SIG-M5 treated with dmso at 0.1 percent for 504 hours (cell line): ENCODE data around the gene TENT4A.

ENCODE experiments used
- DNase-seq: peaks from one replicate; lab custom pipeline; 2025; ENCODE audit not compliant: unreplicated experiment; lab: John Stamatoyannopoulos, UW

The TENT4A gene

DNA sequence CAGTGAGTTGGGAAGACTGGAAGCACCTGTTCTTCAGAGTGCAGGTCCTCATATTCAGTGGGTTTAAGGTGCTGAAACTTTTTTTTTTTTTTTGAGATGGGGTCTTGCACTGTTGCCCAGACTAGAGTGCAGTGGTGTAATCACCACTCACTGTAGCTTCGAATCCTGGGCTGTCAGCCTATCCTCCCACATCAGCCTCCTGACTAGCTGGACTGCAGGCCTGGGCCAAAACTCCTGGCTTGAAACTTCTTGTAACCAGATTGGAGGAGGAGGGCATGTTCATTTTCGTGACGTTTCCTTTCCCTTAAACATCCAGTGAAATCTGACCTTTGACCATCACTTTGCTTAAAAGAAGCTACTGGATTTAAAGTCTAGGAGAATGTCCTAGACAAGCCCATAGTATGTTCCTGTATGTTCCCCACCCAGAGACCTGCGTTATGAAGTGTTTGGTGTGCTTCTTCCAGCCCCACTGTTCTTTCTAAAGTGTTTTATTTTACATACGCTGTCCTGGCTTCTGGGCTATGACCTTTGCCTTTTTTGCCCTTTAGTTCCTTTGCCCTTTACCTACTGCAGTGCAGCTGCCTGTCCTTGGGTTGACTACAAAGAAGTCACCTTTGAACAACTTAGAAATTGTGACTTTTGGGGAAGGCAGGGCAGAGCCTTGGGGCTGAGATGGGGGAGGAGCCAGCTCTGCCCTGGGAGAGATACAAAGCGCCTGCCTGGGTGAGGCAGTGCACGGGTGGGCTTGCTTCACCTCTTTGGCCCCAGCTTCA lies 18.4 kb downstream of the TENT4A start:
- DNase-seq: no peak

DNA sequence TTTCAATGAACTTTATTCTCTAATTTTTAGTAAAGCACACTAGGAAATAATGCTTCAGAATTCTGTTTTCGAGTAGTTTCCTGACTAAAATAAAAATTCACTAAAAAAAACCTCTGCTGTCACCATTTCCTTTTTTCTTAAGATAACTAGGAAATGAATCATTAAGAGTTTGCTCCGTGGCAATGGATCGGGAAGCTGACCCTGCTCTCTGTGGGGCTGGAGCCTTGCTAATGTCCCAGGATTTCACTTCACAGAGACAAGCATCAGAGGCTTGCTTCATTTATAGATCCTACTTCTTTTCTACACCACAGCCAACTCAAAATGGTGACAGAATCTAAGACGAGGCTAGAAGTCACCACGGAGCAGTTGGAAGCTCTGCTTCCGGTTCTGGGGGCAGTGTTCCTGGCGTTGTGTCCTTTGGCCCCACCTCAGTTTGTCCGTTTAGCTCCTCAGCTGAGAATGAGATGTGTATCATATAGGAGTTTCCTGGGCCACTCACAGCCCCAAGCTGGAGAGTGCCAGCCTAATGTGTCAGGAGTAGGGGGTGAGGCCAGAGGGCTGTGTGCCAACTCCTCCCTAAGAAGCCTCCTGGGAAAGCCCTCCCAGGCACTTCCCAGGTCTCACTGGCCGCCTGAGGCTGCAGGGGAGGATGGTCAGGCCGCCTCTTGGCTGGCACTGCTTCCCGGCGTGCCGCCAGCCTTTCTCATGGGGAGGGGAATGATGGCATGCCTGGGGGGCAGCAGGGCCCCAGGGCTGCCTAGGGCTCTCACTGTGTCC lies 19.6 kb downstream of the TENT4A start:
- DNase-seq: no peak

GRCh38 chr5:6733411-6734242 lies 20.4 kb downstream of the TENT4A start:
- DNase-seq: no peak

- no peak for DNase-seq
These were observed 21.0 kb downstream of the TENT4A start for GRCh38 chr5:6734243-6734700.

GRCh38 chr5:6734781-6735180 lies 21.5 kb downstream of the TENT4A start:
- DNase-seq: no peak

- no peak for DNase-seq
These were observed 22.9 kb downstream of the TENT4A start for GRCh38 chr5:6736106-6736505.

DNA sequence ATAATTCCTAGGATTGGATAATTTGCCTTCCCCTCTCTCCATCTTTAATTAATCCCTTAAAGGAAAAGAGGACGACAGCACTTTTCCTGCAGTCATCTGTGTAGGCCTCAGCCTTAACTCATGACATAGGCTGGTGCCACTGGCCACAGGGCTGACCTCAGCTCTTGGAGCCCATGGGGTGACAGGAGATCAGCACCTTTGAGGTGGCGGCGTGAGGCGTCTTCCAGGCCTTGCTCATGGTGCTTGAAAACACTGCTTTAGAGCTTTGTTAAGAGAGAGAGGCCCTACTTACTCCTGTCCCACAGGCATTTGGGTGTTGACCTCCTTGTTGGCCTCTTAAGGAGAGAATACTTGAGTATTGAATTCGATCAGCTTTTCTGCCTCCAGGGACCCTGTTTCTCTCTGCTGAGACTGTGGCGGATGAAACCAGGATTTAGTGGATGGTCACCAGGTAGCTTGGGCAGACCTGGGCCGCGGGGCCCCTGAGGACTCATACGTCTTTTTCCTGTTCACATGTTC lies 23.4 kb downstream of the TENT4A start:
- no peak for DNase-seq

GRCh38 chr5:6737043-6737941 lies 24.1 kb downstream of the TENT4A start:
- DNase-seq: no peak

- DNase-seq: no peak
These were observed 26.4 kb downstream of the TENT4A start for GRCh38 chr5:6739603-6740002.

DNA sequence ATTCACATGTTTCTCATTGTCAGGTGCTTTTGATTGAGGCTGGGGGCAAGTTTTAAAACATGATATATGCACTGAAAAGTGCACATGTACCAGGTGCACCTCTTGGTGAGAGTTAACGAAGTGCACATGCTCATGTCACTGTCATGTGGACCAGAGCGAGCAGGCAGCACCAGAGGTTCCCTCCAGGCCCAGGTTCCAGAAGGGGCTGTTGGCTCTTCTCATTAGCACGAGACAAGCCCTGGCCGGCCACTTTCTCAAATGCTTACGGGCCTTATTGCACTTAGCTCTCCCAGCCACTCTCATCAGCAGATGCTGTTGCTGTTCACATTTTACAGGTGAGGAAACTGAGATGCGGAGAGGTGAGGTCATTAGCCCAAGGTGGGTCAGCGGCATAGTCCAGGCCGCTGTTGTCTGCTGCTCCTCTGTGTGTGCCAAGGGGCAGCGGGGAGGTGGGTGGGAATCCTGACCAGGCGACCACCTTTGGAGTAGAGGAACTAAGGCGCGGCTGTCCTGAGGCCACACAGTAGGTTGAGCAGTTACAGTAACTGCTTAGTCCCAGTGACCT lies 27.4 kb downstream of the TENT4A start:
- no peak for DNase-seq

DNA sequence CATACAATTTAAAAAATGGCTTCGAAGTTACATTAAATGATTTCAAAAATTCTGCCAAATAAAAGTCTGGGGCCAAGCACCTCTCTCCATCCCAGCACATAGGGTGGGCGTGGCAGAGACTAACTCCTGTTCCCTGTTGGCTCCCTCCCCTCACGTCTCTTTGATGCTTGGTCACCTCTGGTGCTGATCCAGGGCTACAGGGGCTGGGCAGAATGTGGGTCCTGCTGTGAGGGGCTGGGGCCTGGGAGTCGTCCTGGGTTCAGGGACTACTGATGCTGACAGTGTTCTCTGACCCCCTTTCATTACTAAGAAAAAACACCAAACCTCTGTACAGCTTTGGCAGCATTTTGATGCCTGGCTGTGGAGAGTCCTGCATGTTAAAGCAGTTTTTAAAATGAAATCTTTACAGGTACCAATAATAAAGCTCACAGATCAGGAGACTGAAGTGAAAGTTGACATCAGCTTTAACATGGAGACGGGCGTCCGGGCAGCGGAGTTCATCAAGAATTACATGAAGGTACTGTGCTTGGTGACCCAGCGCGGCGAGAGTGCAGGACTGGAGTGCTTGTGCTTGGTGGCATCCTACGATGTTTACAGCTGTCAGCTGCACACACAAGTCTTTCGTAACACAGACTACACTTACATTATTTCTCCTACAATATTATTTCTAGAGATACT lies 29.0 kb downstream of the TENT4A start:
- DNase-seq: no peak

DNA sequence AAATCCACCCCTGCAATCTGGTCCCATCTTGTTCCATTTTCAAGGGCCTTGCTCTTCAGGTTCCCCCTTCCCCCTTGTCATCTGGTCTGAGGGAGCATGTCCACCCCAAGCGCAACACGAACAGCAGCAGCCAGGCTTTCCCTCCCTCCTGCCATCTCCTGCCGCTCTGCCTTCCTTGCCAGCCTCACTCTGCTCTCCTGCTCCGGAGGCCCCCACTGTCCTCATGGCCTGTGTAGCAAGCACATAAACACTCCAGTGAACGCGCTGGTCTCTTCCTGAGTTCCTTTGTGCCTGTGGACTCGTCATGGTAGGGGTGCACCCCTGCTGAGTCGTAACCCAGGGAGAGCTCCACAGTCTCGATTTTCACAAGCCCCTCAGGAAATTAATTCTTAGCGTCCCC lies 29.9 kb downstream of the TENT4A start:
- no peak for DNase-seq

- no peak for DNase-seq
These were observed 31.8 kb downstream of the TENT4A start for GRCh38 chr5:6744841-6745705.

DNA sequence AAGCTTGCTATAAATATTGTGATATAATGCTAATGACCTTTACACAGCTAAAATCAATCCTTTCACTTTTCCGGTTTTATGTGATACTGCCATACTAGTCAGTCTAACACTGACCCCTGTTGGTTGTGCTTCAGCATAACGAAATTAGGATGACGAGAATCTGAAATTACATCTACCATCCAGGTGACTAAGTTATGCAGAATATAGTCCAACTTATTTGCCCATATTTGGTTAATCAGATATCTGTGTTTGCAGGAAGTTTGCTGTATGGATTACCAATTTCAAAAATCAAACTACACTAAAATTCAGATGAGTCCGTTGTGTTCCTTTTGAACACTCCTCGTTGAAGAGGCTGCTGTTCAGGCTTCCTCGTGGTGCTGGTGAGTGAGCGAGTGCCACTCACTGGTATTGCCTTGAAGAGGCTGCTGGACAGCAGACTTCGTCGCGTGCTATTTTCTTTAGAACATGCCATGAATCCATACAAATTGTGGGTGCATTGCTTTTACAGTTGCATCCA lies 32.5 kb downstream of the TENT4A start:
- peak; percentile 55 for DNase-seq

DNA sequence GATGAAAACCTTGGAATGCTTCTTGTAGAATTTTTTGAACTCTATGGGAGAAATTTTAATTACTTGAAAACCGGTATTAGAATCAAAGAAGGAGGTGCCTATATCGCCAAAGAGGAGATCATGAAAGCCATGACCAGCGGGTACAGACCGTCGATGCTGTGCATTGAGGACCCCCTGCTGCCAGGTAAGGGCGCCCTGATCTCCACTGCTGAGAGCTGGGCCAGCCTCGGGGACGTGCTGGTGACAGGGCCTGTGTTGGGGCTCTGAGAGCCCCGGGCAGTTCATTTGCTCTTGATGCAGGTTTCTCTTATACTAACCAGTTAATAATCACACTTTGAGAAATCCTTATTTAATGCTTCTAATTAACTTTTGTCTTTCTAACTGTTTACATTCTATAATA lies 33.0 kb downstream of the TENT4A start:
- no peak for DNase-seq

GRCh38 chr5:6747103-6747502 lies 33.9 kb downstream of the TENT4A start:
- no peak for DNase-seq

DNA sequence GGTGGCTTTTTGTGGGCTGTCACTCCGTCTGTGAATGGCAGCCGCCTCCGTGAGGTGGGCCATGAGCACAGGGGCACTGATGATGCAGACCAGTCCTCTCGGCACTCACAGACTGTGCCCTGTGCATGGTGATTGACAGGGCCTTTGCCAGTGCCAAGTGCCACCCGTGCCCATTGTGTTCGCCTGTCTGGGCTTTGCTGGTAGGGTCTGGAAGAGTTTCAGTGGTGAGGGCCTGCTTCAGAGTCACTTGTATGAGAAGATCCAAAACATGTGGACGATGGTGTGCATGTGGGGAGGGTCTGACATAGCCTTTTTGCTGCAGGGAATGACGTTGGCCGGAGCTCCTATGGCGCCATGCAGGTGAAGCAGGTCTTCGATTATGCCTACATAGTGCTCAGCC lies 34.9 kb downstream of the TENT4A start:
- no peak for DNase-seq

DNA sequence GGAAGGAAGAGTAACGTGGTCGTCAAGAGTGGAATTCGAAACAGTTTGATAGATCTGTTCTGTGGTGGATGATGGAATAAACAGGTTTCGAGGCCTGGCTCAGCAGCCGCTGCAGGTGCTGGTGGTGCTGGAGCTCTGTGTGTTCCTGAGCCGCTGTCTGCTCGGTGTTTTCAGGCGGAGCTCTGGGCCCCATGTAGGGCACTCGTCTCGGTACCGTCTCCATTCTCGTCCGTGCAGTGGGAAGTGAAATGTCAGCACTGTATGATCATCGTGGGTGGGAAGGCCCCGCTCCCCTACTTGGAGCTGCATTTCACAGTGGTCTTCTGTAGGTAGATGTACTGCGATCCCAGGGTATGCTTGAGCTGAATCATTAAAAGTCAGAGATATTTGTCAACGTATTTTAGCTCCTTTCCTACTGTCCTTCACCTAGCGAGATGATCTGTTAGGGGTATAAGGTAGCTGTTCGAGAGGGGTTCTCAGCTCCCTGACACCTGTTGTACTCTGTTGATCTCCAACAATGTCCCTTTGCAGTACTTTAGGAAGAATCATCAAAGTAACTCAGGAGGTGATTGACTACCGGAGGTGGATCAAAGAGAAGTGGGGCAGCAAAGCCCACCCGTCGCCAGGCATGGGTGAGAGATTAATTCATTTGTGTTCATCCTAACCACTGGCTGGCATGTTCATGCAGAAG lies 35.9 kb downstream of the TENT4A start:
- DNase-seq: no peak
